NCI-H446 treated with DMSO at 0.1 percent for 48 hours (cell line): Measurements from ENCODE around the gene GABRG3.

Experiments used
- DNase-seq: peaks from one replicate; lab custom pipeline; 2025; lab: John Stamatoyannopoulos, UW

GABRG3 gene

DNA sequence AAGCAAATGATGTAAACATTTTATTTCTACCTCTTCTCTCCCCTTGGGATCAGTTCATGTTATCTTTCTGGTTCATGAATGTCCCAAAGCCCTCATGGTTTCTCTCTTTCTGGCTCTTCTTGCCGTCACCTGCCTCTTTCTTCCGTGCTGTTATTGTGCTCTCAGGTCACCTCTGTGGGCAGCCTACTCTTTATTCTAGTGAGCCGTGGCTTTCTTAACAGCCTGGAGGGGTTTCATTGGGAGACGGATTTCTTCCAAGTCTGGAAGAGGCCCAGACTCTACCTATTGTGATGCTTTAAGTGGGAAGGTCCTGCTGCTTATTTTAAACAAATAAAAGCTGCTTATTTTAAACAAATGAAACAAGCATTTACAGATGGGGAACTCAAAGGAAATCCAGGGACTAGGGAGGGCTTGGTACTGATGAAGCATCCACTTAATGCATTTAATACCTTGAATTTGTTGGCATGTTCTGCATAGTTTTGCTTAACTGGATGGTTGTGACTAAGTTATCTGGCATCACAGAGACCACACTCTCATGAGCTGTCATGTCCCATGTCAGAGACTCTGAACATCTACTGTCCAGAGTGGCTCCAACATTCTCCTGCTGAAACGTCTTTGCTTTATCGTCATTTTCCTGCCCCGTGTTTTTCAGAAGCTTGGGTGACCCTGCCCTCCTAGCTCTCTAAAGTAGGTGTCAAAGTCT, 443.3 kb downstream of the GABRG3 start:
- DNase-seq = no peak

DNA sequence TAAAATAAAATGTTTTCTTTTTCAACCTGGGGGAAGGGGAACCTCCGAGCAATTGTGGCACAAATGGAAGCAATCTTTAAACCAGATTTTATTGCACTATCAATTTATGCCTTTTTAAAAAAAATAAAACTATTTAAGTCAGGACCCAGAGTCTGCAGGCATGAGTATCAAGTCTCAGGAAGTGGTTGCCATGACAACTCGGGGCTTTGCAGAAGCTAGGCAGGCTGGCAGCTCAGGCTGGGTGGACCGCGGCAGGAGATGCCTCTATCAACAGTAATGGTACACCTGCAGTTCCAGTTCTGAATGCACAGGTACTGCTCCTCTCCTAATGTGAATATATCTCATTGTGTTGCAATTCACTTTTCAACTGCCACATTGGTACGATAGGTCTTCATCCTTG, 447.7 kb downstream of the GABRG3 start:
- no peak for DNase-seq

DNA sequence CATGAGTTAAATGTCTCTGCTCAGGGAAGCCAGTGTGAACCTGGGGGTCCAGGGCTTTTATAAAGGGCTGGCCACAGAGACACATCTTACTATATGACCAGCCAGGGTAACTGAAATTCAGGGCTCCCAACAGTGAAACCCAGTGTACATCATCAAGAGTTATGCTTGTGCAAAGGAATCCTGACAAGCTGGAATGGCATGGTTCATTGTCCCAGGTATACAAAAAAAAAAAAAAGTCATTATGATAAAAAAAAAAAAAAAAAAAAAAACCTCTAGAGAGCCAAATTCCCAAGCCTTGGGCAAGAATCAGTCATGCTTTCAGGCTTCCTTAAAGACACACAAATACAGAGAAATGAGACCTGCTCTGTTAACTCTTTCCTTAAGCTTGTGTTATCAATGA, 452.0 kb downstream of the GABRG3 start:
- DNase-seq = no peak

DNA sequence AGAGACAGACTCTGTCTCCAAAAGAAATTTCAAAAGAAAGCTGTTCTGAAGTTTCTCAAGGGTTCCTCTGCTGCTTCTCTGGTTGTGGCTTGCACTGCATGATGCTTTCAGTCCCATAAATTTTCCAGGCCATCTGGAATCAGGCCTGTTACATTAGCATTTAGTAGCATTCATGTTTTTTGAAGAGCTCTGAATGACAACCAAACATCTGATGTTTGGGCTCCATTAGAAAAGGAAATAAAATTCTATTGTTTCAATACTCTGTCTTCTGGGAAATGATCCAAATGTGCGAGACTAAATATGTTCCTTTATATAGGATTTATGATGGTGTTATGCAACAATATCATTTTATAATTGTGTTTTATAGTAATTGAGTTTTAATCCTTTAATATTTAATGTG, 455.8 kb downstream of the GABRG3 start:
- DNase-seq = peak; percentile 62

DNA sequence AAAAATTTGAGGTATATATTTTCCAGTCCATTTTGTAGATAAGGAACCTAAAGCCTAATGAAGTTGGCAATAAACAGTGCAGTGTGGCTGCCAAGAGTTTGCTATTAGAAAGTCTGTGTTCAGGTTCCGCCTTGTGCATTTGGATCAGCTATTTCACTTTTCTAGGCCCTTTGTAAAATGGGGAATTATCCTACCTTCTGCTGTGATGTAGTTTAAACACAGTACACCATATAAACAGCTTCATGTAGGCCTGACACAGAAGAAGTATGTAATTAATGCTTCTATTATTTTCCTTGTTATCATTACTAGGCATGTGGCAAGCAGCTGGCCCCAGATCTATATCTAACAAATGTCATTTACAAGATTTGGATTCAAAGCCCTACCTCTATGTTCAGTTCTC, 456.3 kb downstream of the GABRG3 start:
- DNase-seq = peak; percentile 55

DNA sequence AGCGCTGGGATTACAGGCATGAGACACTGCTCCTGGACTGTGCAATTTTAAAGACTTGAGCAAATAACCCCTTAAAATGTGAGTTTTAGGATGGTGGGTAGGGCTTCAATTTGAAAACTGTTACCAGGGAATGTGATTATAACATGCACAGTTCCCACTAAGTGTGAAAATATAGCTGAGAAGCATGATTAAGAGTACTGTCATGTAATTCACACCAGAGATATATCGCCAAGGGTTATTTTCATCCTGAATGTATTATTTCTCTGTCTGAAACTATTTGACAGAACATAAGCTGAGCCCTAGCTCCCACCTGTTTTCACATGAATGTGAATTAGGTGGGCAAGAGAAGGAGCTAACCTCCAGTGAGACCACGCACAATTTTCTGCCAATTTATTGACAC, 457.2 kb downstream of the GABRG3 start:
- no peak for DNase-seq

DNA sequence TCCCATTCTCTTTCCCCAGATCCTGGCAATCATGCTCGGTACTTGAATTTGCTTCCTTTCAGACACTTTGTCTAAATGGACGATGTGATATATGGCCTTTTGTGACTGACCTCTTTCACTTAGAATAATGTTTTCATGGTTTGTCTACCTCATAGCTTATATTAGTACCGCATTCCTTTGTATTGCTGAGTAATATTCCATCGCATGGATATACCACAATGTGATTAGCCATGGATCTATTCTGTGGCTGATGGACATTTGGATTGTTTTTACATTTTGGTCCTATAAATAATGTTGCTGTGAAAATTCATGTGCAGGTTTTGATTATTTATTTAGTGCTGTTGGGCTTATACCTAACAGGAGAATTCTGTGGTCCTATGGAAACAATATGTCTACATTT, 458.6 kb downstream of the GABRG3 start:
- no peak for DNase-seq

DNA sequence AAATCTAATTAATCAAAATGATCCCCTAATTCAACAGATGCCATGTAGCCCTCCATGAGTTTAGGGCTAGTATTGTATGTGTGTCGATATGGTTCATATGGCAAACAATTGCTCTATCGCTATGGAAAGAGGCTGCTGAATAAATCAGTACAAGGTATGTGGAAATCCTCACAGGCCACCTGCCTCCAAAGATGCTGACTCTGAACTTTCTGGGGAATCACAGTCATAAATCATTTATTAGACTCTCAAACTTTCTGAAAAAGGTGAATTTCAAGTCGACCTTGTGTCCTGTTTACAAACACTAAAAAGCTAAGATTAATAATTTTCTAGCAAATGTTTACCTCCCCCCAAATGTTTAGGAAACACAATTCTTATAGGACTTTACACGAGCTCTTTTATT, 462.6 kb downstream of the GABRG3 start:
- no peak for DNase-seq

DNA sequence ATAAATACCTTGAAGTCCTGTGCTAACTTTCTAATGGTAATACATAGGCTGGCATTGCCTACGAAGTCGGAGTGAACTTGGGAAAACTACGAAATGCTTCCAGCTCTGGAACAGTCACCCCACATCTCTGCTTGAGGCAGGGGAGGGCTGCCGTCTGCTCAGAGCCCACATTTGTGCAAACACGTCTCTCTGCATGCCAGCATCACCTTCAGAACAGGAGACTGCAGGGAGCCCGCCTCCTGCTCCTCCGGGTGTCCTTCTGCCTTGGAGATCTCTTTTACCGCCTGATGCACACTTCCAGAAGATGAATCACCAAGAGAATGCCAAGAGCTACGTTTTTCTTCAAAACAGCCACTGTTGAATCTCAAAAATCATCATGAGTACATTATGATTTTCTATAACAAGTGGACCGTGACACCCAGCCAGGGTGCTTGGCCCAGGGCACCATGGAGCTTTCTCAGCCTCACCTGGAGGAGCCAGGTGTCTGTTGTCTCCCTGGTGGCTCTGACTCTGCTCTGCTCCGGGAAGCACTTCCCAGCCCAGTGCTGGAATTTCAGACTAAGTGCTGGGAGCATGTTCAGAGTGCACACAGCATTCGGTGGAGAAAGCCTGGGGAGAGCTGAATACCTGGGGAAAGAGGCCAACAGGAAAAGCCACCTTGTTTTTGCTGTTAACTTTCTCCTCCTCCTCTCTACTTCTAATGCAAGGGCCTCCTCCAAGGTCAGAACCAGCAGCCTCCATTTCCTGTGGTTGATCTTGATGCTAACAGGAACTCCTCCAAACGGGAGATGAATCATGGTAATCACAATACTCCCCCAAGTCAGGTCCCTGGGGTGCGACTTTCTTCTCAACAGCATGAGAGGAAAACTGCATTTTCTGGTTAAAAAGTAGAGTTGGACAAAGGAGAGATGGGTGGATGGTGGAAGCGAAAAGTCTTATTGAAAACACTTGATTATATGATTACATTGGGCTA, 467.7 kb downstream of the GABRG3 start:
- DNase-seq = no peak

DNA sequence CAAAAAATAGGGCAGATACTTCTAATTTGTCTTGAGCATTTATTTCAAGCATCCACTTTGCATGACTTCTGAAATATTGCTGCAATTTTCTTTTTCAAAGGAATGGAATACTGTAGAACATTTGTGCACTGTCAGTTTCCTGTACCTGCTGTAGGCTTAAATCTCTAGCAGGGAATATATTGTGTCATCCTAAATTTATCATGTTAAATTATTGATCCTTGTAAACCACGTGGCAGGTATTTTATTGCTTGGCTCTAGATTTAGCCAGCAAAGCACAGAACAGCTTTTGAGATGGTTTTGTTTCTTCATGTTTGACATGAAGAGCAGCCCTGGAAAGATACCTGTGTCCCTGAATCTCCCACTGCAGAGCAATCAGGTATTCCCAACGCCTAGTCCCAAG, 470.1 kb downstream of the GABRG3 start:
- DNase-seq = no peak

DNA sequence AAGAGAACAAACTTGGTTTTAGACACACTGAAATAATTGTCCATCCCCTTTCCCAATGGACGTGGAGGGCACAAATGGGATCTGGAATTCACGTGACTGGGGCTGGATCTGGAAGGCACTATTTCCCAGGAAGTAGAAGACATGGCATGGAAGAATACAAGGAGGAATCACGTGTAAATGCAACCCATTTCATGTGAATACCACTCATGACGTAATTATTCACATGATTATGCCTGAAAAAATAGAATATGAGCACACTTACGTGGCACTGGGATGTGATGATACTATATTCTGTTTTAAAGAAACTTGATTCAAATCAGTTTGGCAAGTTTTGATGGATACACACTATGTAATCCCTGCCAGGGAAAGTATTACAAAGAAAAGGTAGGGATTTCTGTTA, 477.3 kb downstream of the GABRG3 start:
- DNase-seq = no peak

DNA sequence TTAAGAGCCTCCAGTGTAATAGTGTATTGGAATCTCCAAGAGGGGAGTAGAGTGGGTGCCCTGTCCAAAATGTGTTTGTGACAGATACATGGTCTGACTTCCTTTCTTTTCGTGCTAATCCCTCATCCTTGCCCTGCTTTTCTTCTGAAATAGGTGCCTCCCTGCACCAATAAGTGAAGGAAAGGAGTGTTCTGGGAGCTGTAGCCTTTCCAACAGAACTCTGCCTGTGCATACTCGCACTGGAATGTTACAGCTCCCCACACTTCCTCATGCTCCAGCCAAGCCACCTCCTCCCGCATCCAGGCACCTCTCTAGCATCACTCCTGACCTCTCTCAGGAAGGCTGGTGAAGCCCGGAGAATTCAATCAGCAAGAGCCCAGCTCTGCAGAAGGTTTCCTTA, 478.0 kb downstream of the GABRG3 start:
- DNase-seq = no peak

DNA sequence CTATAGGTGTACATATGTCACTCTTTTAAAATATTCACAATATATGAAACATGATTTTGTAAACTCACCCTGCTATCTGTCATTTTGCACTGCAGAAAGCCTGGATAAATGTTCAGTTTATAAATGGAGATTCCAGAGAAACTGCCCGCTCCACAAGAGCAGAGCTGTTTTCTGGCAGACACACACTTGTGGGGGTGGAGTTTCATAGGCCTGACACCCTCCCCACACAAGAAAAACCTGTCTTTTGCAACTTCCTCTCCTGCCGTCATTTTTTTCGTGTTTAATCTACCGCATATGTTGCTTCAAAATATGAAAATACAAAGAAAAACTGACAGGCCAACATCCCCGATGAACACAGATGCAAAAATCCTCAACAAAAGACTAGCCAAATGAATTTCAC, 479.0 kb downstream of the GABRG3 start:
- DNase-seq = no peak

DNA sequence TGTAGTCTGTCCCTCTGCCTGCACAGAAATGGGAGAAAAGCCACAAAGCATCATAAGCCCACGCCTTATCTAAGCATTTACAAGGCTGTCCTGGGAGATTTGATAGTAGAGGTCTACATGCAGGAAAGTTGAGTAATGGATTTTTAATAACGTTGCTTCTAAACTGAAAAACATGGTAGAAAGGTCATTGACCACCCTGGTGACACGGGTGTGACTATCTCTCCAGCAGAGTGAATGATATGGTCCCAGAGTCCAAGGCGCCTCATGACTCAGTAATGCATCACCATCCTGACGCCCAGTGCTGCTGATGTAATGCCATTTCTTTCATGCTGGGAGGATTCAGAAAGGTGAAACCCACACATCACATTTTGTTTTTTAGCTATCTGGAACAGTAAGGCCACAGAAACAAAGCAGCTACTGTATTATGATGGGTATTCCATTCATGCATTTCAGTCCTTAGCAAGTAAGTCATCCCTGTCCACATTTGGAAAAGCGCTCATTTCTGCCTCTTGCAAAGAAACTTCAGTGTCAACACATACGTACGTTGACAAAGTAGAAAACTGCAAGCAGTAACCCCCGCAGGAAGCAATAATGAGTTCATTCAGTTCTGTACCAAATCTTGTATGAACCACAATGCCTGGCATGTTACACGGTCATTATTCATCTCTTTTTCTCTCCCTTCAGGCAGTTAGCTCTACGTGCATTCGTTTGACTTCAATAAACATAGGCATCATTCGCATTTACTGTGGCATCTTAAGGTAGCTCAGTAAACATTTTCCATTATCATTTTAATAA, 483.5 kb downstream of the GABRG3 start:
- no peak for DNase-seq

DNA sequence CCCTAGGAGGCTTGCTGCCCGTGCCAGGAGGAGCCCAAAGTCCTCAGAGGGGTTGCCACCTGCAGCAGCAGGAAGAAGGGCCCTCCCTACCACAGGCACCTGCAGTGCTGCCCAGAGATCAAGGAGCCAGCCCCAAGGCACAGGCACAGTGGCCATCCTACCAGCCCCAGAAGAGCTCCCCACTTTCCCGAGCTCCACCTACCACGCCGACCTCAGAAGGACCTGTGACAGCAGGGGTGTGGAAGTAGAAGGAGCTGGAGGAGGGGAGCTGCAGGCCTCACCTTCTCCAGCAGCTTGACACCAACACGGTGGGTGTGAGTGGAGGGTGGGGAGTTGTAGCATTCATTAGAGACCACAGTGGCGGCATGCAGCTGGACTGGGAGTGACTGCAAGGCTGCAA, 485.8 kb downstream of the GABRG3 start:
- DNase-seq = no peak

DNA sequence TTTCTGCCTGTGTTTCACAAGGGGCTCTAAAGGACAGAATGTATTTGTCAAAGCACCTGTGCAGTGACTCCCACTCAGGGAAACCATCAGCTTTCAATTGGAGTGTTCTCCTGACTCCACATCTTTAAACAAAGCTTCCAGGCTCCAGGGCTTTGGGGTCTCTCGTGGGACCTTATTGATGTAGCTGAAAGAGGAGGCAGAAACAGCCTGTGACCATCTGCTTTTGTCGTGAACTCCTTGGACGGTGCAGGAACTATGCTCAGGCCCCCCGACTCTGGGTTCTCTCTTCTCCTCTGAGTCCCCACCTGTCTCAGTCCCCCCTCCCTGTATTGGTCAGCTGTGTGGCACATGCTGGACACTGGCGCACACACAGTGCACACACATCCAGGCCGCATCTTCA, 486.8 kb downstream of the GABRG3 start:
- no peak for DNase-seq

DNA sequence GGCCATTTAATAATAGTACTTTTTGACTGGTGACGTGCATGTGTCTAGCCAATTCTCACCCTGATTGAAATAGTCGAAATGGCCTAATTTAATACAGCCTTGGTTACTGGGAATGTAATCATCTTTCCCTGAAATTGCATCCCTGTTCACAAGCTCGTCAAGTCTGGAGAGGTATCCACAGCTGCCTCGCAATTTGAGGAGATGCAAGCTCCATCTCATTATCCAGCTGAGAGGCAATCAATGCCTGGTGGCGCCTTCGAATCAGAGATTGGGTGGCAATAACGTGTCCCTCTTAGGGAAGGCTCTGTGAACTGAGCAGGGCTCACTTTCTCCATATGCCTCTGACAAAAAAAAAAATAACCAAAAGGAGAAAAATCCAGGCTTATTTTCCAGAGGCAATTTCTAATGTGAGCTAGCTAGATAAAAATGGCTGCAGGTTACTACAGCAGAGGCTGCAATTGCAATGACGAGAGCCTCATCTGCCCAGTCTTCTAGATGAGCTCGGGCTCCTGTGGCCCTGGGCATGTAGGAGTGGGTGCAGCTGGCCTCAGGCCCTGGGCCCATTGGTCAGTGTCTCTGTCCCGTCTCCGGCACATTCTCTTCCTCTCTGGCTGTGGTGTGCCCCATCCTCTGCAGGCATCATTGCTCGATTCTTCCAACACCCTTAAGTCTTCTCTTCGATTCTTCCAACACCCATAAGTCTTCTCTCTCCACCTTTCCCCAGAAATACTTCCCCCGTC, 487.5 kb downstream of the GABRG3 start:
- no peak for DNase-seq

DNA sequence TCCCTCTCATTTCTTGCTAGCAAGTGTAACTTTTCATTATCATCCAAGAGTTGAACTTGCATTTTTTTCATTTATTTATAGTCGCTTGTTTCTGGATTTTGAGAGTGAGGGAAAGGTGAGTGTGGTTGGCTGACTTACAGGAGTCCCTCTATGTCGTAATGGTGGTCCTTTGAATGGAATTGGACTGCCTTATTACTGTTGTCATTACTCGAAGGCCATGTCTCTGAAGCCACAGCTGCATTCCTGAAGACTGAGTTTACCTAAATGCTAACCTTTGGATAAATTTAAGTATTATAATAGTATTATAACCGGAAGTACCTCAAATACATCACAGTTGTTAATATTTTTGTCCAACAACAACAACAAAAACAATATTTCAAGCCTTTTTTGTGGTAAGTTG, 488.9 kb downstream of the GABRG3 start:
- no peak for DNase-seq

DNA sequence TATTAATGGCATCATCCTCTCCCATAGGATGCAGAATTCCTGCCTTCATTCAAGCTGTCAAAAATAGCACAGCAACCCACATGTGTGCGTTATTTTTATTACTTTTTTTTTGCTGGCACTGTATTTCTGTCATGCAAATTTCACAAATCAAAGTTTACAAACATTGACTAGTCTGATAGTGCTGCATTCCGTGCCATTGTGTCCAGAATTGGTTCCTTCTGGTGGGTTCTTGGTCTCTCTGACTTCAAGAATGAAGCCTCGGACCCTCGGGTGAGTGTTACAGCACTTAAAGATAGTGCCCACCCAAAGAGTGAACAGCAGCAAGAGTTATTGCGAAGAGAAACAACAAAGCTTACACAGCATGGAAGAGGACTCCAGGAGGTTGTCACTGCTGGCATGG, 490.2 kb downstream of the GABRG3 start:
- no peak for DNase-seq

DNA sequence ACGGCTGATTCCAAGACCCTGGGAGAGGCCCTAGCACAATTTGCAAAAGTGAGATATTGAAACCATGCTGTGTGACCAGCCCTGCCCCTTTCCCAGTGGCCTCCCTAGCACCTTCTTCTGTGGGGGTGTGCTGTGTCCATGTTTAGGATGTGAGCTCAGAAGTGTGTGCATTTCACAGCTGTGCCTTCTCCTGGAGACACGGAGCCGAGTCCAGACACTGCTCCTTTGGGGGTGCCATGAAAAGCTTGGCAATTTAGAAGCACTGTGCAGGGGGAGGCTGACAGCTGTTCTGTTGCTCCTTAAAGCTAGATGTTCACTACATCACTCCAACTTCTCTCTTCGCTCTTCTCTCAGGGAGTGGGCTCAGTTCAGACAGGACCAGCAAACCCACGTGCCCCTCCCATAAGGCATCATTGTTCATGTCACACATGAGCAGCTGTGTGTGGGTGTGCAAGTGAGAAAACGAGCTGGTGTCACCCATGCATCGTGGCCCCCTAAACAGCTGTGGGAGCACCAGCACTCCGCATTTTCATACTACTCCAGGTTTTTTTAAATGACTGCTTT, 492.6 kb downstream of the GABRG3 start:
- DNase-seq = no peak

DNA sequence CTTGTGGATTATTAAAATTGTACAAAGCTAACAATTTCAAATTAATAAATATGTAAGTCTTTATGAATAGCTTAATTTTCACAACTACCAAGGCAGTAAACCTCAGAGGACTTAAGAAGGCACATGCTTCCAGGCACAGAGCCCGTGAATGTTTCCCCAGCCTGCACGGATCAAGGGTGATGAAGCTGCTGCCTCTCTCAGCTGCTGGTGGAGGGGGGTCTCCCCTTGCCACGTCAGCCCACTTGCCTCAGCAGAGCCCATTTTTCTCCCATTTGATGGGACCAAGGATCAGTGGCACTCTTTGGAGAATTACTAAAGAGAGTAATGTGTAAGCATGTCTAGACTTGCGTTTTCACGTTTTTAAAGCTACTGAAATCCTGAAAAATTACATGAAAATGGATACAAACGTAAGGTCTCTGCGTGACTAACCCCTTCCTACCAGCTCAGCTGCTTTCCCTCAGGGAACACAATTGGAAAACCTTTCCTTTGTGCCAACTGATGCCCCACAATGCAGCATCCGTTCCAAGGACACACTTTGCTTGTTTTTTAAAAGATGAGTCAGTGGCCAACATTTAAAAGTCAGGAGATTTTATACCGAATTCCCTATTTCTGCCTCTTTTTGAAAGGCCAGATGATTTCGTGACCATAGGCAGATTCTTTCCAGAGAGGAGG, 494.1 kb downstream of the GABRG3 start:
- DNase-seq = no peak
